Prostate gland (tissue), 2 donors: ENCODE results near the gene IFIH1.

Source experiments
- POLR2A ChIP-seq: fragments of 450-650 bp; IDR thresholded peaks from one replicate; pipeline ENCODE4 v1.6.1; 2016; ENCODE audit warnings: antibody characterized with exemption, mild to moderate bottlenecking
- TF ChIP-seq, protein P1 (sequence below), 4 experiments: fragments of 200-600 bp in 2 of 4; fragments of 450-650 bp in 2 of 4; sonication (generic) in 2 of 4; IDR thresholded peaks; 1 replicate in 3 of 4; 2 replicates in 1 of 4; pipeline ENCODE4 v1.5.1; 2016 to 2019; ENCODE audit warnings: antibody characterized with exemption in 4 of 4, mild to moderate bottlenecking in 2 of 4, moderate library complexity in 2 of 4

- TF ChIP-seq, protein P1, sequence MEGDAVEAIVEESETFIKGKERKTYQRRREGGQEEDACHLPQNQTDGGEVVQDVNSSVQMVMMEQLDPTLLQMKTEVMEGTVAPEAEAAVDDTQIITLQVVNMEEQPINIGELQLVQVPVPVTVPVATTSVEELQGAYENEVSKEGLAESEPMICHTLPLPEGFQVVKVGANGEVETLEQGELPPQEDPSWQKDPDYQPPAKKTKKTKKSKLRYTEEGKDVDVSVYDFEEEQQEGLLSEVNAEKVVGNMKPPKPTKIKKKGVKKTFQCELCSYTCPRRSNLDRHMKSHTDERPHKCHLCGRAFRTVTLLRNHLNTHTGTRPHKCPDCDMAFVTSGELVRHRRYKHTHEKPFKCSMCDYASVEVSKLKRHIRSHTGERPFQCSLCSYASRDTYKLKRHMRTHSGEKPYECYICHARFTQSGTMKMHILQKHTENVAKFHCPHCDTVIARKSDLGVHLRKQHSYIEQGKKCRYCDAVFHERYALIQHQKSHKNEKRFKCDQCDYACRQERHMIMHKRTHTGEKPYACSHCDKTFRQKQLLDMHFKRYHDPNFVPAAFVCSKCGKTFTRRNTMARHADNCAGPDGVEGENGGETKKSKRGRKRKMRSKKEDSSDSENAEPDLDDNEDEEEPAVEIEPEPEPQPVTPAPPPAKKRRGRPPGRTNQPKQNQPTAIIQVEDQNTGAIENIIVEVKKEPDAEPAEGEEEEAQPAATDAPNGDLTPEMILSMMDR (IDR thresholded peaks at IDR 0.05): no peak
- no peak for TF ChIP-seq POLR2A
Observed at GRCh38 chr2:162280654-162281053, 37.8 kb downstream of the IFIH1 start.
